Measurements from ENCODE around the gene MYO3B.

DNA sequence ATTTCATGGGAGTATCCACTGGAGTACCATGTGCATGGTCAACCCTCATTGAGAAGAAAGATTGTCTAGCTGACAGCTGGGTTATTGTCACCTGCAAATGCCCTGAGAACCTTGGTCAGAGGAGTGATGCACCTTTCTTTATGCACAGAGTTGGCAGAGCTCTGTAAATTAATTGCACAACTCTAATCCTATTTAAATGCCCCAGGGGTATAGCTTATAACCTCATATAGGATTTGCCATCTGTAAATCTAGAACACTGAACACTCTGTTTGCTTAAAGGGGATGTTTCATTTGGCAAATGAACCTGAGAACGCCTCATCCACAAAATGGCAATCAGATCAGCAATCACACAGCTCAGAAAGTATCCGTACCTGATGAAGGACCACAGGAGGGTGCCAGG is 465.4 kb downstream of the MYO3B start:
- no peak for TF ChIP-seq TAF1 (IDR thresholded peaks at IDR 0.05; ENCODE audit: low read depth, low read length)
- no peak for TF ChIP-seq POLR2A (IDR thresholded peaks at IDR 0.05; ENCODE audit: low read depth, low read length)
- TF ChIP-seq POLR2AphosphoS5 (IDR thresholded peaks at IDR 0.05; ENCODE audit: low read depth, low read length), result no peak

Measured in GM12891 (cell line).